Muscle of back (tissue), 11 donors: ENCODE results near the gene PPFIBP1. TPM values are rescaled to one million over a fixed set of nuclear protein-coding genes. Genes with fewer than 3 reads are reported as not detected.
A peak's percentile ranks its signal among the peaks of the same experiment; 100 is the strongest.
"Not testable (repeated sequence)": the region's sequence is repeated elsewhere in the genome, so short reads cannot be mapped to it uniquely, and the experiment has no call there.

Experiments used
- DNase-seq, 3 donors: peaks; one replicate each; pipeline versions ENCODE4 v3.0.0 to v3.0.0-alpha.2; 2013
- polyA plus RNA-seq, 10 donors: library from polyadenylated mRNA; unstranded; fragments of 120-200 nt; gene quantifications; one replicate each; pipeline ENCODE4 v1.2.1, GENCODE V29; 2013; ENCODE audit not compliant: insufficient read length in 10 of 10

The PPFIBP1 gene
- polyA plus RNA-seq, 10 donors, result 23.2 to 51.9 (median 35.8) TPM

- DNase-seq, result no peak
Observed at GRCh38 chr12:27622436-27623195, 98.6 kb downstream of the PPFIBP1 start.

- DNase-seq, result no peak
Observed at GRCh38 chr12:27623645-27624044, 99.6 kb downstream of the PPFIBP1 start.

- no peak for DNase-seq
Observed at GRCh38 chr12:27624586-27624985, 100.6 kb downstream of the PPFIBP1 start.

GRCh38 chr12:27627123-27627852 is 103.3 kb downstream of the PPFIBP1 start:
- peak in 1 of 3 donors; percentile 44 for DNase-seq

GRCh38 chr12:27627853-27628469 is 104.0 kb downstream of the PPFIBP1 start:
- not testable (repeated sequence) for DNase-seq

GRCh38 chr12:27630219-27630618 is 106.2 kb downstream of the PPFIBP1 start:
- not testable (repeated sequence) for DNase-seq

- no peak for DNase-seq
Observed at GRCh38 chr12:27631365-27631764, 107.4 kb downstream of the PPFIBP1 start.

- no peak for DNase-seq
Observed at GRCh38 chr12:27631813-27632491, 107.9 kb downstream of the PPFIBP1 start.

GRCh38 chr12:27635349-27635972 is 111.5 kb downstream of the PPFIBP1 start:
- peak; percentile 38 to 57 (median 47) for DNase-seq

- DNase-seq, result not testable (repeated sequence)
Observed at GRCh38 chr12:27636569-27636968, 112.6 kb downstream of the PPFIBP1 start.

GRCh38 chr12:27637524-27637923 is 113.5 kb downstream of the PPFIBP1 start:
- DNase-seq, result no peak

- no peak for DNase-seq
Observed at GRCh38 chr12:27639265-27639664, 115.3 kb downstream of the PPFIBP1 start.

GRCh38 chr12:27640566-27641200 is 116.7 kb downstream of the PPFIBP1 start:
- not testable (repeated sequence) for DNase-seq

GRCh38 chr12:27642361-27642760 is 118.4 kb downstream of the PPFIBP1 start:
- DNase-seq, result not testable (repeated sequence)

GRCh38 chr12:27642892-27643291 is 118.9 kb downstream of the PPFIBP1 start:
- DNase-seq, result not testable (repeated sequence)

- DNase-seq, result peak in 2 of 3 donors; percentile 12 to 48
Observed at GRCh38 chr12:27644158-27644845, 120.3 kb downstream of the PPFIBP1 start.

GRCh38 chr12:27645671-27646070 is 121.7 kb downstream of the PPFIBP1 start:
- DNase-seq, result peak in 1 of 3 donors; percentile 5

GRCh38 chr12:27646149-27646548 is 122.1 kb downstream of the PPFIBP1 start:
- no peak for DNase-seq

GRCh38 chr12:27650011-27650410 is 126.0 kb downstream of the PPFIBP1 start:
- no peak for DNase-seq

GRCh38 chr12:27651201-27651600 is 127.2 kb downstream of the PPFIBP1 start:
- DNase-seq, result no peak
